Testis (tissue), 3 donors: ENCODE data around the gene PRKG2. TPM values are rescaled to one million over a fixed set of nuclear protein-coding genes. Genes with fewer than 3 reads are reported as not detected.

ENCODE experiments used
- DNase-seq: peaks from one replicate; pipeline ENCODE4 v3.0.0-alpha.2; 2019
- H3K27ac ChIP-seq, 2 donors: fragments of 200-600 bp; sonication (generic); one replicate each; pipeline ENCODE4 v1.5.1; 2019
- H3K27me3 ChIP-seq: fragments of 200-600 bp; sonication (generic); one replicate; pipeline ENCODE4 v1.5.1; 2019
- H3K36me3 ChIP-seq: fragments of 200-600 bp; sonication (generic); one replicate; pipeline ENCODE4 v1.5.1; 2017; ENCODE audit warnings: low read depth; ENCODE audit errors: missing control alignments
- H3K4me1 ChIP-seq: fragments of 200-600 bp; sonication (generic); one replicate; pipeline ENCODE4 v1.5.1; 2019
- H3K4me3 ChIP-seq, 2 donors: fragments of 200-600 bp; sonication (generic); one replicate each; pipeline ENCODE4 v1.5.1; 2017 to 2019
- H3K9me3 ChIP-seq: fragments of 200-600 bp; sonication (generic); one replicate; pipeline ENCODE4 v1.5.1; 2017
- CTCF ChIP-seq, 3 experiments: fragments of 450-650 bp in 2 of 3; fragments of 200-600 bp in 1 of 3; sonication (generic) in 1 of 3; IDR thresholded peaks; one replicate each; pipeline ENCODE4 v1.5.1; 2016 to 2019; ENCODE audit warnings: antibody characterized with exemption in 3 of 3, mild to moderate bottlenecking in 2 of 3, moderate library complexity in 1 of 3
- POLR2A ChIP-seq: fragments of 450-650 bp; IDR thresholded peaks from one replicate; pipeline ENCODE4 v1.6.1; 2017; ENCODE audit warnings: antibody characterized with exemption, mild to moderate bottlenecking, moderate library complexity
- WGBS, 2 donors: methylation state at CpG; one replicate each; pipeline ENCODE4 v1.1.5; 2018; 5-methylcytosine and 5-hydroxymethylcytosine counted together
- intact Hi-C: fragments of 100-400 bp; cut with DNase I; formaldehyde crosslinking; loops from one replicate; pipeline ENCODE4 v1.15.1; 2023; ENCODE audit warnings: low total_unique reads
- polyA plus RNA-seq: library from polyadenylated mRNA; stranded (reverse); fragments of 350-450 nt; fragmentation: Illumina TruSeq; extraction: RNeasy Lipid Tissue Mini Kit (QIAGEN cat#74804); gene quantifications from one replicate; pipeline ENCODE4 v1.2.3, GENCODE V29; 2014; ENCODE audit warnings: low read depth, low replicate concordance; ENCODE audit not compliant: insufficient read depth
- total RNA-seq, 2 donors: library from RNA; depleted of rRNA; stranded (reverse); fragments of >200 nt; gene quantifications; one replicate each; pipeline ENCODE4 v1.2.3, GENCODE V29; 2016

Gene PRKG2
- total and polyA plus RNA-seq, 3 donors from 2014 or later: 1.3 to 2.4 (median 1.7) TPM

- no peak for DNase-seq
- 79 to 88% methylated on average over 1 of the region's 1 CpG for WGBS, 2 donors
Measured at GRCh38 chr4:81218206-81218605, 3.2 kb upstream of the PRKG2 start.

GRCh38 chr4:81217779-81218178 lies 2.8 kb upstream of the PRKG2 start:
- DNase-seq: no peak
- intact Hi-C loops: no loop called here
- WGBS, 2 donors: 78 to 79% methylated on average over 3 of the region's 3 CpGs
- no peaks in the 10 kb centered on the region for H3K4me1 ChIP-seq
- no peak overlapping the region for H3K4me3 ChIP-seq
- H3K27ac ChIP-seq: no peak overlapping the region
- TF ChIP-seq POLR2A (no peak), CTCF (IDR thresholded peaks at IDR 0.05) (no peak)
- no peaks in the 10 kb centered on the region for H3K36me3 ChIP-seq
- no peaks in the 10 kb centered on the region for H3K9me3 ChIP-seq
- H3K27me3 ChIP-seq: no peaks in the 10 kb centered on the region

More at GRCh38 chr4:81218206-81218605, 3.2 kb upstream of the PRKG2 start:
- Histone ChIP-seq H3K9me3 (no peaks in the 10 kb centered on the region), H3K27ac (no peak overlapping the region), H3K4me3 (no peak overlapping the region), H3K27me3 (no peaks in the 10 kb centered on the region), H3K4me1 (no peaks in the 10 kb centered on the region), H3K36me3 (no peaks in the 10 kb centered on the region)
- TF ChIP-seq POLR2A (no peak), CTCF (IDR thresholded peaks at IDR 0.05) (no peak)
- intact Hi-C loops: no loop called here

- DNase-seq: no peak
- Histone ChIP-seq H3K4me3 (peak overlapping the region; percentile 32 to 43), H3K4me1 (no peaks in the 10 kb centered on the region), H3K9me3 (no peaks in the 10 kb centered on the region), H3K27me3 (no peaks in the 10 kb centered on the region), H3K36me3 (no peaks in the 10 kb centered on the region), H3K27ac (no peak overlapping the region)
- TF ChIP-seq CTCF (IDR thresholded peaks at IDR 0.05) (no peak), POLR2A (no peak)
- 39 to 45% methylated on average over 4 of the region's 4 CpGs for WGBS, 2 donors
- intact Hi-C loops: no loop called here
Measured at GRCh38 chr4:81215931-81216330, 909 bp upstream of the PRKG2 start.

- intact Hi-C loops: no loop called here
- Histone ChIP-seq H3K4me3 (peak overlapping the region; percentile 32 to 43), H3K27ac (no peak overlapping the region), H3K9me3 (no peaks in the 10 kb centered on the region), H3K4me1 (no peaks in the 10 kb centered on the region), H3K27me3 (no peaks in the 10 kb centered on the region), H3K36me3 (no peaks in the 10 kb centered on the region)
- peak; percentile 19 for DNase-seq
- TF ChIP-seq POLR2A: no peak
- TF ChIP-seq CTCF (IDR thresholded peaks at IDR 0.05): no peak
- 5 to 8% methylated on average over 15 to 33 of the region's 34 CpGs for WGBS, 2 donors
Measured at GRCh38 chr4:81214144-81214880, 710 bp downstream of the PRKG2 start.

- intact Hi-C loops: no loop called here
- 26 to 53% methylated on average over 6 of the region's 6 CpGs for WGBS, 2 donors
Measured at GRCh38 chr4:81213671-81214070, 1.4 kb downstream of the PRKG2 start.

More at GRCh38 chr4:81213671-81214070, 1.4 kb downstream of the PRKG2 start:
- no peaks in the 10 kb centered on the region for H3K27me3 ChIP-seq
- H3K36me3 ChIP-seq: no peaks in the 10 kb centered on the region
- no peak for DNase-seq
- no peak overlapping the region for H3K27ac ChIP-seq
- no peaks in the 10 kb centered on the region for H3K9me3 ChIP-seq
- H3K4me3 ChIP-seq: no peak overlapping the region
- H3K4me1 ChIP-seq: no peaks in the 10 kb centered on the region
- TF ChIP-seq CTCF (IDR thresholded peaks at IDR 0.05): no peak
- no peak for TF ChIP-seq POLR2A
